ENCODE results near the gene MXRA8.

DNA sequence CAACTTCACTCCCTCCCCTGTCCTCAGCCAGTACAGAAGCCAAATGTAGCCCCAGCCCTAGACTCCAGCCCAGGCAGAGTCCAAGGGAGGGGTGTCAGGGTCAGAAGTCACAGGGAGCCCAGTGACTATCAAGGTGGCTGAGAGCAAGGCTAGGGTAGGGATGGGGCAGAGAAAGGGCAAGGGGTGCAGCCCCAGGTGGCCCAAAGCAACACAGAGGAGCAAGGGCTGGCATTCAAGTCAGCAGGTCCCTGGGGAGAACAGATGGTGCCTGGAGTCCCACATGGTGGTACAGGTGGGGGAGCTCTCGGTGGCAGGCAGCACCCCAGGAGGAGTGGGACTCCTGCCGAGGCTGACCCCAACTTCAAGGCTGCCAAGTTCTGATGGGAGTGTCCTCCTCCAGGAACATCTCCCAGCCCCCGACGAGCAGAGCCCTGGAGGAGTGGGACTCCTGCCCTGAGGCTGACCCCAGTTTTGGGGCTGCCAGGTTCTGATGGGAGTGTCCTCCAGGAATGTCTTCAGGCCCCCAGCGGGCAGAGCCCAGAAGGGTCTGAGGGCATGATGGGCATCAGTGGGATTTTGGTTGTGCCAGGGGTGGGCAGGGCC, 5.5 kb downstream of the MXRA8 start:
- TF ChIP-seq, protein P1, sequence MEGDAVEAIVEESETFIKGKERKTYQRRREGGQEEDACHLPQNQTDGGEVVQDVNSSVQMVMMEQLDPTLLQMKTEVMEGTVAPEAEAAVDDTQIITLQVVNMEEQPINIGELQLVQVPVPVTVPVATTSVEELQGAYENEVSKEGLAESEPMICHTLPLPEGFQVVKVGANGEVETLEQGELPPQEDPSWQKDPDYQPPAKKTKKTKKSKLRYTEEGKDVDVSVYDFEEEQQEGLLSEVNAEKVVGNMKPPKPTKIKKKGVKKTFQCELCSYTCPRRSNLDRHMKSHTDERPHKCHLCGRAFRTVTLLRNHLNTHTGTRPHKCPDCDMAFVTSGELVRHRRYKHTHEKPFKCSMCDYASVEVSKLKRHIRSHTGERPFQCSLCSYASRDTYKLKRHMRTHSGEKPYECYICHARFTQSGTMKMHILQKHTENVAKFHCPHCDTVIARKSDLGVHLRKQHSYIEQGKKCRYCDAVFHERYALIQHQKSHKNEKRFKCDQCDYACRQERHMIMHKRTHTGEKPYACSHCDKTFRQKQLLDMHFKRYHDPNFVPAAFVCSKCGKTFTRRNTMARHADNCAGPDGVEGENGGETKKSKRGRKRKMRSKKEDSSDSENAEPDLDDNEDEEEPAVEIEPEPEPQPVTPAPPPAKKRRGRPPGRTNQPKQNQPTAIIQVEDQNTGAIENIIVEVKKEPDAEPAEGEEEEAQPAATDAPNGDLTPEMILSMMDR (IDR thresholded peaks at IDR 0.05; ENCODE audit: low read depth, low read length) = no peak
- TF ChIP-seq MYC (IDR thresholded peaks at IDR 0.05; ENCODE audit: low read depth, low read length) (no peak), POLR2A (IDR thresholded peaks at IDR 0.05; ENCODE audit: extremely low read depth, insufficient read length) (no peak)
